Heart left ventricle (tissue), 16 donors: ENCODE data around the gene POLR3H. TPM values are rescaled to one million over a fixed set of nuclear protein-coding genes. Genes with fewer than 3 reads are reported as not detected.

ENCODE experiments used
- ATAC-seq, 4 donors: fragments of 200-7000 bp; cut with Tn5 transposase; one replicate each; pipeline ENCODE4 v1.9.1; 2020 to 2022; ENCODE audit warnings: moderate library complexity in 4 of 4, mild to moderate bottlenecking in 3 of 4, moderate number of reproducible peaks in 1 of 4
- DNase-seq, 5 donors: peaks; one replicate each; pipeline ENCODE4 v3.0.0-alpha.2; 2020
- H3K27ac ChIP-seq, 12 donors: fragments of 200-600 bp; sonication (generic) in 4 of 12; one replicate each; pipeline versions ENCODE4 v1.5.0 to v1.8.0; 2016 to 2022; ENCODE audit warnings: mild to moderate bottlenecking in 2 of 12
- H3K27me3 ChIP-seq, 9 donors: fragments of 200-600 bp; sonication (generic) in 2 of 9; one replicate each; pipeline versions ENCODE4 v1.5.1 to v1.8.0; 2016 to 2022; ENCODE audit warnings: mild to moderate bottlenecking in 3 of 9
- H3K36me3 ChIP-seq, 9 donors: fragments of 200-600 bp; sonication (generic) in 2 of 9; one replicate each; pipeline versions ENCODE4 v1.5.0 to v1.8.0; 2018 to 2022; ENCODE audit warnings: mild to moderate bottlenecking in 2 of 9
- H3K4me1 ChIP-seq, 12 donors: fragments of 200-600 bp; sonication (generic) in 4 of 12; one replicate each; pipeline versions ENCODE4 v1.5.0 to v1.8.0; 2016 to 2022; ENCODE audit warnings: mild to moderate bottlenecking in 3 of 12
- H3K4me3 ChIP-seq, 12 donors: fragments of 200-600 bp; sonication (generic) in 4 of 12; one replicate each; pipeline versions ENCODE4 v1.5.0 to v1.8.0; 2017 to 2022; ENCODE audit warnings: mild to moderate bottlenecking in 9 of 12, moderate library complexity in 4 of 12
- H3K9me3 ChIP-seq, 12 donors: fragments of 200-600 bp; sonication (generic) in 4 of 12; one replicate each; pipeline versions ENCODE4 v1.5.0 to v1.8.0; 2016 to 2022; ENCODE audit warnings: mild to moderate bottlenecking in 1 of 12
- CTCF ChIP-seq, 12 donors: fragments of 200-600 bp; sonication (generic) in 4 of 12; IDR thresholded peaks; one replicate each; pipeline versions ENCODE4 v1.5.0 to v1.8.0; 2018 to 2022; ENCODE audit warnings: antibody characterized with exemption in 12 of 12, mild to moderate bottlenecking in 5 of 12
- POLR2A ChIP-seq, 2 donors: fragments of 450-650 bp; IDR thresholded peaks; one replicate each; pipeline ENCODE4 v1.6.1; 2017; ENCODE audit warnings: antibody characterized with exemption in 2 of 2, mild to moderate bottlenecking in 2 of 2, moderate library complexity in 2 of 2
- WGBS, 4 donors: extraction: QIAGEN DNeasy Blood & Tissue Kit in 2 of 4; methylation state at CpG; one replicate each; pipeline versions ENCODE4 v1.1.5 to v1.1.7; 2013 to 2018; 5-methylcytosine and 5-hydroxymethylcytosine counted together
- intact Hi-C, 10 donors: fragments of 100-400 bp; cut with DNase I; formaldehyde crosslinking; loops; one replicate each; pipeline versions ENCODE4 v1.11.1 to v1.14.2; 2022
- polyA plus RNA-seq, 2 donors: library from polyadenylated mRNA; stranded (reverse); fragments of 200-250 nt; gene quantifications; one replicate each; pipeline ENCODE4 v1.2.3, GENCODE V29; 2013
- total RNA-seq, 9 donors: library from RNA; depleted of rRNA in 2 of 9; stranded (reverse); fragments of >200 nt in 2 of 9; fragmentation: NEBNext Ultra II Directional in 3 of 9; extraction: Animal tissue kit (Norgen Biotek cat#: 25700) in 3 of 9; gene quantifications; one replicate each; pipeline versions ENCODE4 v1.1.0 to v1.2.4, GENCODE V29; 2016 to 2023
- donor health status: ischemic (EF 13 %, LVEDD 7.1; RV severe dilation, severe dysfunction).
- donor health status: healthy with polysubstance abuse.
- donor health status: DM: no; HTN: yes; CAD: no.
- donor health status: DM: no; HTN: no; CAD: no.
- donor health status: ischemic (EF 25% LVEDD 6.9; RV normal size, moderate dysfunction).
- donor health status: ischemic (EF 25% LVEDD 5.7; RV mildly dilated, moderate dysfunction).
- donor health status: healthy.
- donor health status: DM: yes; HTN: yes; CAD: no.
- donor health status: ischemic (EF 35%, LVEDD 5.7; RV mildly dilated, moderate dysfunction).
- donor health status: nonischemic (EF 11% LVEDD 7.7; RV severe dilation, severe dysfunction).
- donor health status: DM: yes; HTN: yes; CAD: no.
- donor health status: PGD.
- donor health status: ischemic (EF 29% LVEDD 5.4; RV normal size, mild dysfunction).
- donor health status: nonischemic (EF 23%, LVEDD 6.1; RV moderate dilation, normal function).

The POLR3H gene
- total and polyA plus RNA-seq, 11 donors, result 12.2 to 31.2 (median 19.3) TPM

- Histone ChIP-seq H3K36me3 (peaks cover 0 to 7% (median 0%) of the 10 kb centered on the region in 9 donors), H3K27ac (peak overlapping the region in 9 of 12 donors; percentile 0 to 92 (median 82)), H3K9me3 (no peaks in the 10 kb centered on the region), H3K4me3 (peak overlapping the region in 10 of 12 donors; percentile 66 to 88 (median 78)), H3K4me1 (peaks cover 0 to 35% (median 21%) of the 10 kb centered on the region in 12 donors), H3K27me3 (no peaks in the 10 kb centered on the region)
- DNase-seq (no peak), ATAC-seq (no peak)
- no peak for TF ChIP-seq CTCF (IDR thresholded peaks at IDR 0.05)
- TF ChIP-seq POLR2A (IDR thresholded peaks at IDR 0.05), result no peak
- 23 to 27% (median 27%) methylated on average over 21 of the region's 21 CpGs for WGBS, 4 donors
- intact Hi-C loops, result loop anchor here in 7 of 10 donors (5.0 to 10.0 kb wide), 4 partner anchors 37 to 52 kb away; no protein-coding TSS in a partner anchor
Observed at GRCh38 chr22:41544671-41545476, 604 bp upstream of the POLR3H start.

GRCh38 chr22:41542224-41542623, 2.0 kb downstream of the POLR3H start:
- ATAC-seq, result no peak
- Histone ChIP-seq H3K27me3 (no peaks in the 10 kb centered on the region), H3K4me3 (no peak overlapping the region), H3K36me3 (peaks cover 0 to 26% (median 3%) of the 10 kb centered on the region in 9 donors), H3K27ac (no peak overlapping the region), H3K4me1 (peaks cover 0 to 35% (median 22%) of the 10 kb centered on the region in 12 donors), H3K9me3 (no peaks in the 10 kb centered on the region)
- intact Hi-C loops, result loop anchor here in 7 of 10 donors (5.0 to 10.0 kb wide), 4 partner anchors 40 to 55 kb away; no protein-coding TSS in a partner anchor
- DNase-seq, result no peak
- 96 to 98% (median 97%) methylated on average over 4 of the region's 4 CpGs for WGBS, 4 donors
- TF ChIP-seq CTCF (IDR thresholded peaks at IDR 0.05) (no peak), POLR2A (IDR thresholded peaks at IDR 0.05) (no peak)

GRCh38 chr22:41541484-41541883, 2.8 kb downstream of the POLR3H start:
- DNase-seq, result no peak
- intact Hi-C loops, result loop anchor here in 7 of 10 donors (5.0 to 10.0 kb wide), 4 partner anchors 41 to 56 kb away; no protein-coding TSS in a partner anchor

More at GRCh38 chr22:41541484-41541883, 2.8 kb downstream of the POLR3H start:
- TF ChIP-seq POLR2A (IDR thresholded peaks at IDR 0.05) (no peak), CTCF (IDR thresholded peaks at IDR 0.05) (no peak)
- Histone ChIP-seq H3K27ac (no peak overlapping the region), H3K4me1 (peaks cover 0 to 35% (median 22%) of the 10 kb centered on the region in 12 donors), H3K36me3 (peaks cover 0 to 26% (median 4%) of the 10 kb centered on the region in 9 donors), H3K9me3 (no peaks in the 10 kb centered on the region), H3K27me3 (no peaks in the 10 kb centered on the region), H3K4me3 (no peak overlapping the region)
- no peak for ATAC-seq
- WGBS, 4 donors, result 54 to 74% (median 58%) methylated on average over 3 of the region's 3 CpGs
